ENCODE results near the gene PSMD1.
"Not testable (repeated sequence)": the region's sequence is repeated elsewhere in the genome, so short reads cannot be mapped to it uniquely, and the experiment has no call there.

Gene PSMD1

DNA sequence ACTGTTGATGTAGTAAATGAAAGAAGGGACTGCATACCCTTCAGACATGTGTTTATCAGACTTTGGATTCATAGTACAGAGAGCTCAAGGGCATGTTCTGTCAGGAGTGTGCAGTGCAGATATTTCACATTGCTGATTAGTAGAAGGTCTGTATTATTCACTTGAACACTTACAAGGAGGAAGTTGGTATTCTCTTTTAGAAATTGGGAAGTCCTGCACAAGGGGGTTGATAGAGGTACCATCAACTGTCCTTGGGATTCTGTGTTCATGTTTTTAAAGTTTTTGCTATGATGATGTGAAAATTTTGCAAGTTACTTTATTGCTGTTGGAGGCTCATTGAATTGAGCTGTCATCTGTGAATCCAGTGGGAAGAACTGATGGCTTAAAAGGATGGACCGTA is 6.7 kb downstream of the PSMD1 start:
- peaks cover 33% of the 10 kb centered on the region for H3K79me2 ChIP-seq (ENCODE audit: insufficient read depth, low read length)
- TF ChIP-seq CTCF (IDR thresholded peaks at IDR 0.05; ENCODE audit: insufficient read depth, low read length, poor library complexity, severe bottlenecking) (no peak), EZH2phosphoT487 (conservative IDR thresholded peaks at IDR 0.05; ENCODE audit: low read length) (no peak)
- H3K9me2 ChIP-seq (replicated peaks; ENCODE audit: insufficient read depth, low read length): no peaks in the 10 kb centered on the region
- no peaks in the 10 kb centered on the region for H3K9me3 ChIP-seq (ENCODE audit: insufficient read depth, low read length)
- no peaks in the 10 kb centered on the region for H3F3A ChIP-seq (ENCODE audit: insufficient read depth)
- H3K9ac ChIP-seq (ENCODE audit: low read length): no peak overlapping the region
- H3K4me3 ChIP-seq (ENCODE audit: insufficient read depth, low read length, poor library complexity, severe bottlenecking): no peak overlapping the region
- H3K4me2 ChIP-seq (ENCODE audit: low read depth, low read length, poor library complexity, severe bottlenecking): no peak overlapping the region
- peaks cover 50% of the 10 kb centered on the region for H3K36me3 ChIP-seq (ENCODE audit: low read length)
- no peak overlapping the region for H2AFZ ChIP-seq (ENCODE audit: low read depth, low read length, severe bottlenecking)
- peaks cover 9% of the 10 kb centered on the region; the same call in 1 of the 2 replicates for H4K20me1 ChIP-seq (ENCODE audit: low read depth, low read length)
- no peaks in the 10 kb centered on the region for H3K27me3 ChIP-seq (ENCODE audit: low read length)
- H3K27ac ChIP-seq (ENCODE audit: low read depth, low read length): no peak overlapping the region

- H4K20me1 ChIP-seq (ENCODE audit: low read depth, low read length): no peaks in the 10 kb centered on the region; the same call in 1 of the 2 replicates
- peaks cover 3% of the 10 kb centered on the region; the same call in 1 of the 2 replicates for H3F3A ChIP-seq (ENCODE audit: insufficient read depth)
- H3K9me2 ChIP-seq (replicated peaks; ENCODE audit: insufficient read depth, low read length): no peaks in the 10 kb centered on the region
- no peak overlapping the region for H3K27ac ChIP-seq (ENCODE audit: low read depth, low read length)
- no peak overlapping the region for H3K9ac ChIP-seq (ENCODE audit: low read length)
- peaks cover 7% of the 10 kb centered on the region; the same call in 1 of the 2 replicates for H3K79me2 ChIP-seq (ENCODE audit: insufficient read depth, low read length)
- no peak overlapping the region for H2AFZ ChIP-seq (ENCODE audit: low read depth, low read length, severe bottlenecking)
- no peak overlapping the region for H3K4me3 ChIP-seq (ENCODE audit: insufficient read depth, low read length, poor library complexity, severe bottlenecking)
- H3K9me3 ChIP-seq (ENCODE audit: insufficient read depth, low read length): no peaks in the 10 kb centered on the region
- no peaks in the 10 kb centered on the region for H3K27me3 ChIP-seq (ENCODE audit: low read length)
- H3K36me3 ChIP-seq (ENCODE audit: low read length): peaks cover 68% of the 10 kb centered on the region
- H3K4me2 ChIP-seq (ENCODE audit: low read depth, low read length, poor library complexity, severe bottlenecking): no peak overlapping the region
- no peak for TF ChIP-seq CTCF (IDR thresholded peaks at IDR 0.05; ENCODE audit: insufficient read depth, low read length, poor library complexity, severe bottlenecking)
- no peak for TF ChIP-seq EZH2phosphoT487 (conservative IDR thresholded peaks at IDR 0.05; ENCODE audit: low read length)
These were observed 9.3 kb downstream of the PSMD1 start for GRCh38 chr2:231065966-231066365.

- not testable (repeated sequence) for H3F3A ChIP-seq (ENCODE audit: insufficient read depth); H3K4me2 ChIP-seq (ENCODE audit: low read depth, low read length, poor library complexity, severe bottlenecking)
These were observed 10.9 kb downstream of the PSMD1 start for GRCh38 chr2:231067531-231067930.

DNA sequence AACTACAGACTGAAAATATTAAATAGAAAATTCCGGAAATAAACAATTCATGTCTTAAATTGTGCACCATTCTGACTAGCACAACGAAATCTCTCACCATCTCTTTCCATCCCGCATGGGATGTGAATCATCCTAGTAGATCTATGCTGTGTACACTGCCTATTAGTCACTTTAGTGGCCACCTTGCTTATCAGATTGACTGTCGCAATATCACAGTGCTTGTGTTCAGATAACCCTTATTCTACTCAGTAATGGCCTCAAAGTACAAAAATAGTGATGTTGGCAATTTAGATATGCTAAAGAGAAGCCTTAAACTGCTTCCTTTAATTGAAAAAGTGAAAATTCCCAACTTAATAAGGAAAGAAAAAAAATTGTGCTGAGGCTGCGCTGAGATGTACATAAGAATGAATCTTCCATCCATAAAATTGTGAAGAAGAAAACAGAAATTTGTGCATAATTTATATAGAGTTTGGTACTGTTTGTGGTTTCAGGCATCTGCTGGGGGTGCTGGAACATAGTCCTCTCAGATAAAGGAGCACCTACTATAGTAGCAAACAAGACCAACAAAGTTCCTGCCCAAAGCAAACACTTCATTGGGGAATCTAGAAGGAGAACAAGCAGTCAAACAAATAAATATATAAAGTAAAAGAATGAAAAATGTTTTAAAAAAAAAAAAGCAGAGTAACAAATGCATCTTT is 12.0 kb downstream of the PSMD1 start:
- no peaks in the 10 kb centered on the region for H3K9me2 ChIP-seq (replicated peaks; ENCODE audit: insufficient read depth, low read length)
- no peaks in the 10 kb centered on the region for H3K79me2 ChIP-seq (ENCODE audit: insufficient read depth, low read length)
- H3K27ac ChIP-seq (ENCODE audit: low read depth, low read length): no peak overlapping the region
- no peak overlapping the region for H2AFZ ChIP-seq (ENCODE audit: low read depth, low read length, severe bottlenecking)
- no peaks in the 10 kb centered on the region; the same call in 1 of the 2 replicates for H4K20me1 ChIP-seq (ENCODE audit: low read depth, low read length)
- no peaks in the 10 kb centered on the region for H3K27me3 ChIP-seq (ENCODE audit: low read length)
- TF ChIP-seq EZH2phosphoT487 (conservative IDR thresholded peaks at IDR 0.05; ENCODE audit: low read length) (no peak), CTCF (IDR thresholded peaks at IDR 0.05; ENCODE audit: insufficient read depth, low read length, poor library complexity, severe bottlenecking) (no peak)
- peaks cover 3% of the 10 kb centered on the region; the same call in 1 of the 2 replicates for H3F3A ChIP-seq (ENCODE audit: insufficient read depth)
- peaks cover 72% of the 10 kb centered on the region for H3K36me3 ChIP-seq (ENCODE audit: low read length)
- H3K9me3 ChIP-seq (ENCODE audit: insufficient read depth, low read length): no peaks in the 10 kb centered on the region
- no peak overlapping the region for H3K9ac ChIP-seq (ENCODE audit: low read length)
- no peak overlapping the region for H3K4me2 ChIP-seq (ENCODE audit: low read depth, low read length, poor library complexity, severe bottlenecking)
- H3K4me3 ChIP-seq (ENCODE audit: insufficient read depth, low read length, poor library complexity, severe bottlenecking): no peak overlapping the region

More at GRCh38 chr2:231067531-231067930, 10.9 kb downstream of the PSMD1 start:
- not testable (repeated sequence) for H3K27me3 ChIP-seq (ENCODE audit: low read length); H3K4me3 ChIP-seq (ENCODE audit: insufficient read depth, low read length, poor library complexity, severe bottlenecking); H4K20me1 ChIP-seq (ENCODE audit: low read depth, low read length); H3K9me2 ChIP-seq (replicated peaks; ENCODE audit: insufficient read depth, low read length); H3K27ac ChIP-seq (ENCODE audit: low read depth, low read length); H3K9ac ChIP-seq (ENCODE audit: low read length); H3K9me3 ChIP-seq (ENCODE audit: insufficient read depth, low read length); H2AFZ ChIP-seq (ENCODE audit: low read depth, low read length, severe bottlenecking); H3K79me2 ChIP-seq (ENCODE audit: insufficient read depth, low read length)
- H3K36me3 ChIP-seq (ENCODE audit: low read length): peaks cover 70% of the 10 kb centered on the region
